ENCODE measurements around the gene FARS2.

DNA sequence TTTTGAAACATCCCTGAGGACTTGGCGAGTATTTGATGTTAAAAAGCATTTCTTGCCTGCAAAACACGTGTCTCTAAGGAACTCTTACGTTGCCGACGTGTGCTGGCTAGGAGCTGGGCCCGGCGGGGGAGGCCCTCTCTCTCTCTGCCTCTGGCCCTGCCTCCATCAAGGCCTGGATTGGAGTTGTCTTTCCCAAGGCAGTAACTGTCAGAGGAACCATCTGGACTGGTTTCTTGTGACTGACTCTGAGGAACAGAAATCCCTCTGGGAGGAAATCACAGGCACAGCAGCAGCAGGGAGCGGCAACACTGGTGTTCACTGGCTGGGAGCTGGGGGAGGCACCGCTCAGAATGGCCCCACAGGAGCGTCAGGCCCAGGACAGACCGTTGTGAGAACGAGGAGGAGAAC is 501.3 kb downstream of the FARS2 start:
- TF ChIP-seq ZNF274 (IDR thresholded peaks at IDR 0.05; ENCODE audit: low read depth, low read length) (no peak), FOSL1 (IDR thresholded peaks at IDR 0.05; ENCODE audit: low read depth) (no peak), EZH2 (IDR thresholded peaks at IDR 0.05) (no peak), RAD21 (IDR thresholded peaks at IDR 0.05; ENCODE audit: low read depth) (no peak), SP1 (IDR thresholded peaks at IDR 0.05; ENCODE audit: low read depth) (no peak)
- TF ChIP-seq, protein P1, sequence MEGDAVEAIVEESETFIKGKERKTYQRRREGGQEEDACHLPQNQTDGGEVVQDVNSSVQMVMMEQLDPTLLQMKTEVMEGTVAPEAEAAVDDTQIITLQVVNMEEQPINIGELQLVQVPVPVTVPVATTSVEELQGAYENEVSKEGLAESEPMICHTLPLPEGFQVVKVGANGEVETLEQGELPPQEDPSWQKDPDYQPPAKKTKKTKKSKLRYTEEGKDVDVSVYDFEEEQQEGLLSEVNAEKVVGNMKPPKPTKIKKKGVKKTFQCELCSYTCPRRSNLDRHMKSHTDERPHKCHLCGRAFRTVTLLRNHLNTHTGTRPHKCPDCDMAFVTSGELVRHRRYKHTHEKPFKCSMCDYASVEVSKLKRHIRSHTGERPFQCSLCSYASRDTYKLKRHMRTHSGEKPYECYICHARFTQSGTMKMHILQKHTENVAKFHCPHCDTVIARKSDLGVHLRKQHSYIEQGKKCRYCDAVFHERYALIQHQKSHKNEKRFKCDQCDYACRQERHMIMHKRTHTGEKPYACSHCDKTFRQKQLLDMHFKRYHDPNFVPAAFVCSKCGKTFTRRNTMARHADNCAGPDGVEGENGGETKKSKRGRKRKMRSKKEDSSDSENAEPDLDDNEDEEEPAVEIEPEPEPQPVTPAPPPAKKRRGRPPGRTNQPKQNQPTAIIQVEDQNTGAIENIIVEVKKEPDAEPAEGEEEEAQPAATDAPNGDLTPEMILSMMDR (IDR thresholded peaks at IDR 0.05 in 2 of 3, conservative IDR thresholded peaks at IDR 0.05 in 1 of 3; ENCODE audit: borderline replicate concordance in 1 of 3, insufficient read depth in 1 of 3, low read depth in 2 of 3, low read length in 2 of 3): no peak

Data from HCT116 (cell line).